Brain microvascular endothelial cell (primary cell): ENCODE results near the gene KCNK16.

Experiments
- DNase-seq: peaks from one replicate; pipeline ENCODE4 v3.0.0-alpha.2; 2020
- H3K27ac ChIP-seq: fragments of 250-450 bp; sonication (Bioruptor Pico); 2 replicates; pipeline ENCODE4 v1.5.1; 2020; ENCODE audit warnings: mild to moderate bottlenecking, moderate library complexity
- H3K27me3 ChIP-seq: fragments of 250-450 bp; sonication (Bioruptor Pico); replicated peaks from 2 replicates; pipeline ENCODE4 v1.5.1; 2020; ENCODE audit warnings: mild to moderate bottlenecking
- H3K36me3 ChIP-seq: fragments of 250-450 bp; sonication (Bioruptor Pico); replicated peaks from 2 replicates; pipeline ENCODE4 v1.5.1; 2020; ENCODE audit warnings: mild to moderate bottlenecking
- H3K4me3 ChIP-seq: 2 replicates; pipeline ENCODE4 v1.5.1; 2011; ENCODE audit warnings: low read depth, mild to moderate bottlenecking, control low read depth, low read length, moderate library complexity
- in situ Hi-C: cut with HindIII; loops from 2 replicates; pipeline ENCODE4 v1.10.0; 2017; ENCODE audit warnings: low sequenced_read_pairs, low pct_ligation_motif_present
- TF ChIP-seq, protein P1 (sequence below): IDR thresholded peaks from 2 replicates; pipeline ENCODE4 v1.5.1; 2011; ENCODE audit warnings: low read depth, mild to moderate bottlenecking, moderate library complexity, low read length, control low read depth, inconsistent platforms; ENCODE audit errors: missing control alignments

Gene KCNK16

GRCh38 chr6:39279539-39279938, 43.0 kb downstream of the KCNK16 start:
- TF ChIP-seq, protein P1, sequence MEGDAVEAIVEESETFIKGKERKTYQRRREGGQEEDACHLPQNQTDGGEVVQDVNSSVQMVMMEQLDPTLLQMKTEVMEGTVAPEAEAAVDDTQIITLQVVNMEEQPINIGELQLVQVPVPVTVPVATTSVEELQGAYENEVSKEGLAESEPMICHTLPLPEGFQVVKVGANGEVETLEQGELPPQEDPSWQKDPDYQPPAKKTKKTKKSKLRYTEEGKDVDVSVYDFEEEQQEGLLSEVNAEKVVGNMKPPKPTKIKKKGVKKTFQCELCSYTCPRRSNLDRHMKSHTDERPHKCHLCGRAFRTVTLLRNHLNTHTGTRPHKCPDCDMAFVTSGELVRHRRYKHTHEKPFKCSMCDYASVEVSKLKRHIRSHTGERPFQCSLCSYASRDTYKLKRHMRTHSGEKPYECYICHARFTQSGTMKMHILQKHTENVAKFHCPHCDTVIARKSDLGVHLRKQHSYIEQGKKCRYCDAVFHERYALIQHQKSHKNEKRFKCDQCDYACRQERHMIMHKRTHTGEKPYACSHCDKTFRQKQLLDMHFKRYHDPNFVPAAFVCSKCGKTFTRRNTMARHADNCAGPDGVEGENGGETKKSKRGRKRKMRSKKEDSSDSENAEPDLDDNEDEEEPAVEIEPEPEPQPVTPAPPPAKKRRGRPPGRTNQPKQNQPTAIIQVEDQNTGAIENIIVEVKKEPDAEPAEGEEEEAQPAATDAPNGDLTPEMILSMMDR, result no peak
- Histone ChIP-seq H3K36me3 (no peaks in the 10 kb centered on the region), H3K27me3 (no peaks in the 10 kb centered on the region), H3K27ac (no peak overlapping the region), H3K4me3 (no peak overlapping the region)
- in situ Hi-C loops, result no loop called here
- DNase-seq, result no peak

DNA sequence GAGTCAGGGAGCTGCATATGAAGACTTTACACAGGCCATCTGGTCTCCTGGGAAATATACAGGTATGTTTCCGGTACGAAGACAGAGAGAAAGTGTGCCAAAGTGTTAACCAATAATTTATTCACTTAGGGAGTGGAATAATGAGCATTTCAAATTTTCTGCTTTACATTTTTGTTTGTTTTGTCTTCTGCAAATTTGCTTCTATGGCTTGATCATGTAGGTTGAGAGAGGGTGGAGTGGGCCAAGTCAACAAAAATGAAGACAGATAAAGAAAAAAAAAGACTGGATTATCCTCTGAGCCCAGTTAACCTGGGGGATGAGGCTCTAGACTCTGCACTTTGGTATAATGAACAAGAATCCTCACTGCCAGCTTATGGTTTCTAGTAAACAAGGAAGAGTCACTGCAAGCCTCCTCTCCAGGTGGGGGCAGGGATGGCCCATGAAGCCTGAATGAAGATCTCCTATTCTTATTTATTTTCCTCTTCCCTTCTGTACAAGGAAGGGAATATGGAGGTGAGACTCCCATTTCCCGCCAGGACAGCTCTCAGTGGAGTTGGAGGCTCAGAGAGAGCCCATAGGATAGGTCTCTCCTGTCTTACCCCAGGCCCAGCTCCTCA, 46.0 kb downstream of the KCNK16 start:
- no peaks in the 10 kb centered on the region for H3K27me3 ChIP-seq
- no peaks in the 10 kb centered on the region for H3K36me3 ChIP-seq
- no peak overlapping the region for H3K4me3 ChIP-seq
- TF ChIP-seq, protein P1, result no peak
- H3K27ac ChIP-seq, result no peak overlapping the region
- DNase-seq, result no peak
- in situ Hi-C loops, result no loop called here

- Histone ChIP-seq H3K4me3 (no peak overlapping the region), H3K27me3 (no peaks in the 10 kb centered on the region), H3K36me3 (no peaks in the 10 kb centered on the region), H3K27ac (no peak overlapping the region)
- no peak for DNase-seq
- in situ Hi-C loops, result no loop called here
- TF ChIP-seq, protein P1, result no peak
Observed at GRCh38 chr6:39274903-39275302, 47.6 kb downstream of the KCNK16 start.

DNA sequence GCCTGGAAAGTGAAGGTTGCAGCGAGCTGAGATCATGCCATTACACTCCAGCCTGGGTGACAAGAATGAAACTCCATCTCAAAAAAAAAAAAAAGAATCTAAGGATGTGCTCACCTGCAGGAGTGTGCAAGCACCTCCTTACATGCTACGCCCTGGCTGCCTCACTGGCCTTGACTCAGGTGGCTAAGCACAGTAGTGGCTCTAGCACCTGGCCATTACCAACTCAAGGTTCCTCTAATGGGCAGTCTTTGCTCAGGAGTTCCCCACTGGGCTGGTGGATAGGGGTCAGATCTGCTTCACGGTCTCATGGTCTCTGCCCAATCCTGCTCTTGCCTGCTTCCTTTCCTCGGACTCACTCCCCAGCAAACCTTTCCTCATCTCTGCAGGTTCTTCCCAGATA, 48.0 kb downstream of the KCNK16 start:
- Histone ChIP-seq H3K27me3 (no peaks in the 10 kb centered on the region), H3K36me3 (no peaks in the 10 kb centered on the region), H3K4me3 (no peak overlapping the region), H3K27ac (no peak overlapping the region)
- no peak for DNase-seq
- in situ Hi-C loops, result no loop called here
- TF ChIP-seq, protein P1, result no peak

DNA sequence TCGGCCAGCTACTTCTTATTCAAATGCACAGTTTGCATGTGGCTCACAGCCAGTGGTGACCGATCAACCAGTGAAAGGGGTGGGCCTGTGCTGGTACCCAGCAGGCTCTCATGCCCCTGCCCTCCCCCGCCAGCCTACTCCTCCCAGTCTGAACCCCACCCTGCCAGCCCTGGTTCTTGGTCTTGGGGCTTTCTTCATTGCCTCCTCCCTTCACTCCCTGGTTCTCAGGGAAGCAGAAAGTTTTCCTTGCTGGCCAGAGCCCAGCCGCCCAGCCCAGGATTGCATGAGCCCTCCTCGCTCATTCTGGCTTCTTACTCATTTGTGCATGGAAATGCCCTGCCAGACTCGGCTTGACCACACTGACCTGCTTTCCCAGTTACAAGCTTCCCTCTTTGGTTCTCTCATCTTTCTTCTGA, 49.1 kb downstream of the KCNK16 start:
- Histone ChIP-seq H3K4me3 (no peak overlapping the region), H3K36me3 (no peaks in the 10 kb centered on the region), H3K27ac (no peak overlapping the region), H3K27me3 (no peaks in the 10 kb centered on the region)
- no peak for DNase-seq
- TF ChIP-seq, protein P1, result no peak
- in situ Hi-C loops, result no loop called here

GRCh38 chr6:39269961-39270360, 52.5 kb downstream of the KCNK16 start:
- in situ Hi-C loops, result no loop called here
- Histone ChIP-seq H3K27ac (no peak overlapping the region), H3K36me3 (no peaks in the 10 kb centered on the region), H3K27me3 (no peaks in the 10 kb centered on the region), H3K4me3 (no peak overlapping the region)
- DNase-seq, result no peak
- TF ChIP-seq, protein P1, result no peak
